Suprapubic skin (tissue), 4 donors: ENCODE measurements around the gene UBAP1L.

Experiments used
- CTCF ChIP-seq, 2 donors: fragments of 200-600 bp in 1 of 2; fragments of 450-650 bp in 1 of 2; sonication (generic) in 1 of 2; IDR thresholded peaks; one replicate each; pipeline ENCODE4 v1.5.1; 2016 to 2019; ENCODE audit warnings: antibody characterized with exemption in 2 of 2, mild to moderate bottlenecking in 1 of 2, moderate library complexity in 1 of 2
- POLR2A ChIP-seq, 2 donors: fragments of 450-650 bp; IDR thresholded peaks; one replicate each; pipeline ENCODE4 v1.6.1; 2017; ENCODE audit warnings: antibody characterized with exemption in 2 of 2, mild to moderate bottlenecking in 2 of 2, moderate library complexity in 2 of 2
- POLR2AphosphoS5 ChIP-seq, 3 donors: sonication (generic); formaldehyde crosslinking; IDR thresholded peaks; one replicate each; pipeline ENCODE4 v1.6.1; 2017; ENCODE audit warnings: antibody characterized with exemption in 3 of 3

- peak in 1 of 3 donors; percentile 18 for TF ChIP-seq POLR2AphosphoS5 (IDR thresholded peaks at IDR 0.05)
- no peak for TF ChIP-seq CTCF (IDR thresholded peaks at IDR 0.05)
- TF ChIP-seq POLR2A (IDR thresholded peaks at IDR 0.05), result no peak
Observed at GRCh38 chr15:65049418-65049840, 65.6 kb downstream of the UBAP1L start.
